HCT116 (cell line): ENCODE results near the gene RAD9A. TPM values are rescaled to one million over a fixed set of nuclear protein-coding genes. Genes with fewer than 3 reads are reported as not detected.

Experiments used
- ATAC-seq: fragments of 200-7000 bp; cut with Tn5 transposase; 2 replicates; pipeline ENCODE4 v1.9.1; 2020; ENCODE audit warnings: mild to moderate bottlenecking, moderate library complexity
- BruUV-seq: library from RNA; stranded (reverse); fragments of 400-500 nt; replicated peaks from 2 replicates; lab custom pipeline; 2021; lab: Mats Ljungman, UMichigan
- CTCF ChIA-PET: fragments of 300-600 bp; sonication (Branson Sonifier 250); formaldehyde crosslinking; loops from one replicate; lab custom pipeline; 2021; ENCODE audit warnings: antibody characterized with exemption; lab: Charles Lee
- POLR2A ChIA-PET: fragments of 300-600, 350-600 bp; sonication (Branson Sonifier 250); formaldehyde crosslinking; loops from one replicate; lab custom pipeline; 2021; ENCODE audit warnings: antibody characterized with exemption; lab: Charles Lee
- RAD21 ChIA-PET, 2 experiments: fragments of 300-600 bp; sonication (Branson Sonifier 250); formaldehyde crosslinking; loops; one replicate each; lab custom pipeline; 2023; ENCODE audit warnings: low total read pairs in 2 of 2; ENCODE audit not compliant: uncharacterized antibody in 2 of 2, unreplicated experiment in 2 of 2, low non-redundant PET in 1 of 2; lab: Charles Lee
- DNase-seq: peaks from one replicate; pipeline ENCODE4 v3.0.0-alpha.2; 2010; ENCODE audit warnings: low read depth, low spot score
- H2AFZ ChIP-seq: fragments of 200-600 bp; shearing (Covaris generic), sonication (generic); 2 replicates; pipeline ENCODE4 v1.6.1; 2017; ENCODE audit warnings: low read depth, mixed run types, mixed read lengths, antibody characterized with exemption, low read length; ENCODE audit not compliant: poor library complexity, severe bottlenecking
- H3K27ac ChIP-seq: 2 replicates; pipeline ENCODE4 v1.5.1; 2012; ENCODE audit warnings: low read depth, low read length
- H3K27me3 ChIP-seq: fragments of 200-600 bp; sonication (generic); 2 replicates; pipeline ENCODE4 v1.6.1; 2016; ENCODE audit warnings: mixed run types, low read length, mixed read lengths; ENCODE audit not compliant: insufficient read depth
- H3K36me3 ChIP-seq, 2 experiments: fragments of 200-500 bp in 1 of 2; fragments of 200-600 bp in 1 of 2; sonication (Bioruptor generic) in 1 of 2; sonication (generic) in 1 of 2; 2 replicates each; pipeline versions ENCODE4 v1.5.1 to v1.6.1; 2014 to 2016; ENCODE audit warnings: low read length in 2 of 2, inconsistent platforms in 1 of 2, mixed read lengths in 1 of 2, mixed run types in 1 of 2; ENCODE audit not compliant: insufficient read depth in 2 of 2, control insufficient read depth in 1 of 2
- H3K4me1 ChIP-seq, 2 experiments: fragments of 200-600 bp in 1 of 2; sonication (generic) in 1 of 2; 2 replicates each; pipeline versions ENCODE4 v1.5.1 to v1.6.1; 2012 to 2017; ENCODE audit warnings: low read length in 2 of 2, inconsistent platforms in 1 of 2, mild to moderate bottlenecking in 1 of 2, mixed read lengths in 1 of 2, mixed run types in 1 of 2, moderate library complexity in 1 of 2; ENCODE audit not compliant: insufficient read depth in 2 of 2, control insufficient read depth in 1 of 2
- H3K4me2 ChIP-seq: fragments of 200-600 bp; sonication (generic); 2 replicates; pipeline ENCODE4 v1.6.1; 2017; ENCODE audit warnings: mixed run types, low read length, mixed read lengths
- H3K4me3 ChIP-seq, 2 experiments: fragments of 200-600 bp in 1 of 2; sonication (generic) in 1 of 2; replicated peaks in 1 of 2; 2 replicates each; pipeline ENCODE4 v1.5.1; 2011 to 2016; ENCODE audit warnings: low read length in 2 of 2, control low read depth in 1 of 2, low read depth in 1 of 2, mild to moderate bottlenecking in 1 of 2, mixed read lengths in 1 of 2, mixed run types in 1 of 2
- H3K79me2 ChIP-seq: fragments of 200-600 bp; sonication (generic); 2 replicates; pipeline ENCODE4 v1.6.1; 2017; ENCODE audit warnings: mild to moderate bottlenecking, mixed run types, low read length, moderate library complexity, mixed read lengths; ENCODE audit not compliant: insufficient read depth
- H3K9ac ChIP-seq: fragments of 200-600 bp; sonication (generic); 2 replicates; pipeline ENCODE4 v1.6.1; 2016; ENCODE audit warnings: low read length, mixed read lengths
- H3K9me2 ChIP-seq: fragments of 200-600 bp; sonication (generic), shearing (Covaris generic); 2 replicates; pipeline ENCODE4 v1.6.1; 2017; ENCODE audit warnings: mixed run types, mild to moderate bottlenecking, moderate library complexity; ENCODE audit not compliant: insufficient read depth
- H3K9me3 ChIP-seq, 2 experiments: fragments of 200-500 bp in 1 of 2; fragments of 200-600 bp in 1 of 2; sonication (Bioruptor generic) in 1 of 2; sonication (generic) in 1 of 2; 2 replicates each; pipeline ENCODE4 v1.6.1; 2014 to 2017; ENCODE audit warnings: low read length in 2 of 2, mixed read lengths in 2 of 2, inconsistent platforms in 1 of 2, low read depth in 1 of 2, mild to moderate bottlenecking in 1 of 2, mixed run types in 1 of 2, moderate library complexity in 1 of 2; ENCODE audit not compliant: control insufficient read depth in 1 of 2, insufficient read depth in 1 of 2
- H4K20me1 ChIP-seq: fragments of 200-600 bp; sonication (generic), shearing (Covaris generic); 2 replicates; pipeline ENCODE4 v1.6.1; 2017; ENCODE audit warnings: mixed run types, mild to moderate bottlenecking, moderate library complexity; ENCODE audit not compliant: insufficient read depth
- EZH2 ChIP-seq: fragments of 200-600 bp; sonication (generic); IDR thresholded peaks from 2 replicates; pipeline ENCODE4 v1.6.1; 2017; ENCODE audit warnings: antibody characterized with exemption, mixed run types
- MAX ChIP-seq: IDR thresholded peaks from 2 replicates; pipeline ENCODE4 v1.6.1; 2012
- POLR2AphosphoS5 ChIP-seq: IDR thresholded peaks from 2 replicates; pipeline ENCODE4 v1.6.1; 2011; ENCODE audit warnings: mild to moderate bottlenecking, low read depth, low read length, moderate library complexity
- RAD21 ChIP-seq: IDR thresholded peaks from 2 replicates; pipeline ENCODE4 v1.6.1; 2012; ENCODE audit warnings: low read depth, mild to moderate bottlenecking
- REST ChIP-seq: IDR thresholded peaks from 2 replicates; pipeline ENCODE4 v1.6.1; 2012; ENCODE audit warnings: low read depth
- SIN3A ChIP-seq: IDR thresholded peaks from 2 replicates; pipeline ENCODE4 v1.6.1; 2012; ENCODE audit warnings: low read depth
- ZBTB33 ChIP-seq: IDR thresholded peaks from 2 replicates; pipeline ENCODE4 v1.6.1; 2011; ENCODE audit warnings: mild to moderate bottlenecking, low read length, moderate library complexity; ENCODE audit not compliant: insufficient replicate concordance; ENCODE audit errors: extremely low read depth
- intact Hi-C: fragments of 100-400 bp; cut with micrococcal nuclease; formaldehyde crosslinking; loops from 2 replicates; pipeline ENCODE4 v1.10.0; 2022
- total RNA-seq: library from RNA; stranded (reverse); gene quantifications from one replicate; pipeline ENCODE4 v1.2.1, GENCODE V29; 2021; ENCODE audit not compliant: unreplicated experiment

Gene RAD9A
- total RNA-seq, 1 experiment from 2014 or later: 49.8 TPM

DNA sequence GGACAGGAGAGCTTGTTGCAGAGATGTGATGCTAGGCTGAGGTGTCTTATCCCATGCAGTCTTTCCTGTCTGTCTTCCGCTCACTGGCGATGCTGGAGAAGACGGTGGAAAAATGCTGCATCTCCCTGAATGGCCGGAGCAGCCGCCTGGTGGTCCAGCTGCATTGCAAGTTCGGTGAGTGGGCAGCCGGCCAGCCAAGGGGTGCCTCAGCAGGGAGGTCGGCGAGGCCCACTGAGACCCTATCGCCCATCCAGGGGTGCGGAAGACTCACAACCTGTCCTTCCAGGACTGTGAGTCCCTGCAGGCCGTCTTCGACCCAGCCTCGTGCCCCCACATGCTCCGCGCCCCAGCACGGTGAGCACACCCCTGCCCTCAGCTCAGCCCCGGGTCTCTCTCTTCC is 1.7 kb downstream of the RAD9A start:
- Histone ChIP-seq H3K27me3 (no peaks in the 10 kb centered on the region), H3K9me3 (no peaks in the 10 kb centered on the region), H3K4me2 (no peak overlapping the region), H3K79me2 (peaks cover 14% of the 10 kb centered on the region; the same call in 1 of the 2 replicates), H2AFZ (no peak overlapping the region), H3K27ac (no peak overlapping the region)
- POLR2A ChIA-PET: no interaction called here
- intact Hi-C loops: no loop called here
- no TSS peak for BruUV-seq
- CTCF ChIA-PET: no interaction called here
- no peak for TF ChIP-seq RAD21
- no peak for TF ChIP-seq REST
- no peak for TF ChIP-seq MAX
- no peak for TF ChIP-seq EZH2
- TF ChIP-seq SIN3A: no peak
- no peak for TF ChIP-seq POLR2AphosphoS5
- no peak for TF ChIP-seq ZBTB33
- TF ChIP-seq, all 23 proteins: peak for 0
- RAD21 ChIA-PET: no interaction called here
- peaks cover 11 to 26% of the 10 kb centered on the region in 2 experiments; a peak in 3 of 4 replicates for H3K36me3 ChIP-seq
- ATAC-seq: no peak
- no peak overlapping the region for H3K9ac ChIP-seq
- no peak overlapping the region for H3K4me3 ChIP-seq
- H3K4me1 ChIP-seq: peaks cover 9 to 34% of the 10 kb centered on the region in 2 experiments
- H3K9me2 ChIP-seq: no peaks in the 10 kb centered on the region
- DNase-seq: no peak
- no peaks in the 10 kb centered on the region for H4K20me1 ChIP-seq
